Measurements from ENCODE around the gene HIPK2.

- no peak for TF ChIP-seq CTCF (conservative IDR thresholded peaks at IDR 0.05 in 1 of 2, IDR thresholded peaks at IDR 0.05 in 1 of 2; ENCODE audit: extremely low read depth in 1 of 2, insufficient read depth in 1 of 2, low read depth in 1 of 2, low read length in 2 of 2)
- TF ChIP-seq EZH2 (IDR thresholded peaks at IDR 0.05; ENCODE audit: borderline replicate concordance, low read length) = no peak
Measured at GRCh38 chr7:139694389-139694676, 83.5 kb downstream of the HIPK2 start.
